A673 (cell line): ENCODE measurements around the gene MAPK8. TPM values are rescaled to one million over a fixed set of nuclear protein-coding genes. Genes with fewer than 3 reads are reported as not detected.
A peak's percentile ranks its signal among the peaks of the same experiment; 100 is the strongest.

Source experiments
- BruUV-seq: library from RNA; stranded (reverse); fragments of 400-500 nt; replicated peaks from 2 replicates; lab custom pipeline; 2021; lab: Mats Ljungman, UMichigan
- CTCF ChIA-PET: fragments of 300-600 bp; sonication (Branson Sonifier 250); formaldehyde crosslinking; loops from one replicate; lab custom pipeline; 2022; ENCODE audit warnings: antibody characterized with exemption; lab: Charles Lee
- POLR2A ChIA-PET: fragments of 300-600 bp; sonication (Branson Sonifier 250); formaldehyde crosslinking; loops from one replicate; lab custom pipeline; 2022; ENCODE audit warnings: antibody characterized with exemption; ENCODE audit not compliant: low non-redundant PET; lab: Charles Lee
- DNase-seq: peaks from one replicate; pipeline ENCODE4 v3.0.0-alpha.2; 2015; ENCODE audit warnings: low spot score
- H3K27ac ChIP-seq: fragments of 200-600 bp; sonication (generic); 2 replicates; pipeline ENCODE4 v1.5.1; 2016; ENCODE audit warnings: mixed run types, low read depth, mild to moderate bottlenecking, mixed read lengths, antibody characterized with exemption, low read length; ENCODE audit not compliant: poor library complexity, severe bottlenecking
- H3K27me3 ChIP-seq: fragments of 200-600 bp; sonication (generic); replicated peaks from 2 replicates; pipeline ENCODE4 v1.6.1; 2017; ENCODE audit warnings: mixed run types, low read depth, mild to moderate bottlenecking, mixed read lengths, antibody characterized with exemption, low read length; ENCODE audit not compliant: insufficient read depth, poor library complexity
- H3K36me3 ChIP-seq: fragments of 200-600 bp; sonication (generic); 2 replicates; pipeline ENCODE4 v1.6.1; 2016; ENCODE audit warnings: mixed run types, mild to moderate bottlenecking, mixed read lengths, antibody characterized with exemption, low read length; ENCODE audit not compliant: insufficient read depth, poor library complexity, severe bottlenecking
- H3K4me1 ChIP-seq: fragments of 200-600 bp; sonication (generic); 2 replicates; pipeline ENCODE4 v1.6.1; 2017; ENCODE audit warnings: mixed run types, mild to moderate bottlenecking, mixed read lengths, antibody characterized with exemption, low read length; ENCODE audit not compliant: insufficient read depth, poor library complexity, severe bottlenecking
- H3K4me3 ChIP-seq: fragments of 200-600 bp; sonication (generic); 2 replicates; pipeline ENCODE4 v1.5.1; 2016; ENCODE audit warnings: low read depth, mixed run types, mild to moderate bottlenecking, mixed read lengths, low read length; ENCODE audit not compliant: poor library complexity, severe bottlenecking
- H3K9me3 ChIP-seq: fragments of 200-600 bp; sonication (generic); 2 replicates; pipeline ENCODE4 v1.6.1; 2016; ENCODE audit warnings: mixed run types, low read depth, mild to moderate bottlenecking, mixed read lengths, antibody characterized with exemption, low read length; ENCODE audit not compliant: poor library complexity, severe bottlenecking
- CTCF ChIP-seq: fragments of 300-800, 200-600 bp; sonication (generic); conservative IDR thresholded peaks from 2 replicates; pipeline ENCODE4 v1.5.1; 2017; ENCODE audit warnings: low read depth, mild to moderate bottlenecking, antibody characterized with exemption, low read length, moderate library complexity, mixed read lengths
- EZH2 ChIP-seq: fragments of 200-600 bp; sonication (generic); IDR thresholded peaks from 2 replicates; pipeline ENCODE4 v1.6.1; 2017; ENCODE audit warnings: borderline replicate concordance, low read depth, mild to moderate bottlenecking, mixed read lengths, antibody characterized with exemption, low read length; ENCODE audit not compliant: poor library complexity, severe bottlenecking
- intact Hi-C: fragments of 100-400 bp; cut with micrococcal nuclease; formaldehyde crosslinking; loops from one replicate; pipeline ENCODE4 v1.10.0; 2022; ENCODE audit not compliant: unreplicated experiment
- total RNA-seq: library from RNA; stranded (reverse); gene quantifications from 2 replicates; pipeline ENCODE4 v1.2.3, GENCODE V29; 2021

The MAPK8 gene
- total RNA-seq, 1 experiment from 2014 or later = 52.0 TPM

DNA sequence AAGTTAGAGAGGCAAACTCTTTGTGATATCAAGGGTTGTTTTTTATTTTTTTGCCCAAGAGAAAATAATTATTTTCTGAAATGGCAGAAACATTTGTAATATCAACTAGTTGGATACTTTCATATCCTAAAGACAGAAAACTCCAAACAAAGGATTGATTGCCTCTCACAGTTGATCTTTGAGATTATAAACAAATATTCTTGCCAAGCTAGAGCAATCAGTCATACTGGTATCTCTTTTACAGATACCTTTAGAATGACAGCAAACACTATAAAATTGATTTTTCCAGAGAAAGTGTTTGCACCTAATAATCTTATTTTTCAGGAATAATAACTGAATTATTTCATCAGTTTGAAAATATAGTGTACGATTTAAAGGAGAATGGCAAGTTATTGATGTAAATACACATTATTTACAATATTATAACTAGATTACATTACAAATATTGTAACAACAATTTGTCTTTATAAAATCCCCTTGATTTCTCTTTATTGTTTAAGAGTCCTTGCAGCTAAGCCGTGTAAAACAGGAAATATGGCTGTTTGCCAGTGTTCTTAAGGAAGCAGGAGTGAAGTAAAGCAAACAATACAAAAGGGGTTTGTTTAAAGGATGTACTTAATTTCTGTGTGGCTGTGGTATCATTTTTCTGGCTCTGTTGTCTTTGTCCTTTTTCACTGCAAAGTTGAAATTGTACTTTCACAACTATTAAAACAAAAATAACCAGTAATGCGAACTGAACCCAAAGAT, 58.4 kb downstream of the MAPK8 start:
- POLR2A ChIA-PET = no interaction called here
- DNase-seq = peak; percentile 83
- Histone ChIP-seq H3K27me3 (no peaks in the 10 kb centered on the region), H3K36me3 (no peaks in the 10 kb centered on the region), H3K4me3 (peak overlapping the region; percentile 18), H3K9me3 (no peaks in the 10 kb centered on the region), H3K27ac (peak overlapping the region; percentile 35), H3K4me1 (peaks cover 31% of the 10 kb centered on the region)
- intact Hi-C loops = loop anchor here (5.0 to 10.0 kb wide), 2 partner anchors 800 to 1157 kb away; no protein-coding TSS in a partner anchor
- BruUV-seq = no TSS peak
- TF ChIP-seq CTCF (no peak), EZH2 (no peak)
- CTCF ChIA-PET = interaction anchor here (1.8 to 1.9 kb wide), 2 partner anchors 292 to 293 kb away, joined by 6 to 7 read pairs; no protein-coding TSS in a partner anchor

DNA sequence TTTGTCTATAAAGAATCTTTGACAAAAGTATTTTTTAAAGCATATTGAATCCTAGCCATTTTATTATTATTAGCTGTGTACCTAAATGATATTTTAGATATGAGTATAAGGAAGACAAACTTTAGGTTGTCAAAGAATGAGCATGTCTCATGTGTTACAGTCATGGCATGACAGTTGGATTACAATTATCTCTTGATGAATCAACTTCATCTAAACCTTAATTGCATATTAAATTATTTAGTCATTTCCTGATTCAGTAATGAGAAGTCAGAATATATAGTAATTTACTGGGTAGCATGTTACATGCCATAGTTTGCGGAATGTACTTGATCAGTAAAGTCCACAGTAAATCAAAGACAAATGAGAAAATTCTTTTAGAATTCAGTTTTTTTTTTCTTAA, 59.2 kb downstream of the MAPK8 start:
- CTCF ChIA-PET = interaction anchor here (1.1 kb wide), 1 partner anchor 293 kb away, joined by 3 read pairs; no protein-coding TSS in a partner anchor
- POLR2A ChIA-PET = no interaction called here
- Histone ChIP-seq H3K36me3 (no peaks in the 10 kb centered on the region), H3K27me3 (no peaks in the 10 kb centered on the region), H3K9me3 (no peaks in the 10 kb centered on the region), H3K27ac (peak overlapping the region; percentile 35), H3K4me3 (no peak overlapping the region), H3K4me1 (peaks cover 31% of the 10 kb centered on the region)
- intact Hi-C loops = loop anchor here (10.0 kb wide), 1 partner anchor 799 kb away; no protein-coding TSS in a partner anchor
- no TSS peak for BruUV-seq
- DNase-seq = peak; percentile 27
- no peak for TF ChIP-seq CTCF
- TF ChIP-seq EZH2 = no peak

DNA sequence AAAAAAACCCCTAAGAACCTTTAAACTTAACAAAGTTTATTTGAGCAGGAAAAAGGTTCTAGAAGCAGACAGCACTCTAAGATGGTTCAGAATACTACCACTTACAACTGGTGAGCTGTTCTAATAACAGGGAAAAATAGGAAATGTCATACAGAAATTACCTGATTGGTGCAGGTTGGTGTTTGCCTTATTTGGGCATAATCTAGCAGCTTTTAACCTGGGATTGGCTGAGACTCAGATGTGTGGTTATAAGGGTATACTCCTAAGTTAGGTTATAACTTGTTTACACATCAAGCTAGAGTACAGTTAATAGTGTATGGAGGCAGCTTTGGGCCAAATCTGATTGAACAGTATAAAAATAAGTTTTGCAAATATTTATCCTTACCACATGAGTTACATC, 59.8 kb downstream of the MAPK8 start:
- no peaks in the 10 kb centered on the region for H3K9me3 ChIP-seq
- intact Hi-C loops = loop anchor here (10.0 kb wide), 1 partner anchor 799 kb away; no protein-coding TSS in a partner anchor
- peaks cover 31% of the 10 kb centered on the region for H3K4me1 ChIP-seq
- BruUV-seq = no TSS peak
- no peak overlapping the region for H3K4me3 ChIP-seq
- no peaks in the 10 kb centered on the region for H3K27me3 ChIP-seq
- POLR2A ChIA-PET = no interaction called here
- no peaks in the 10 kb centered on the region for H3K36me3 ChIP-seq
- H3K27ac ChIP-seq = no peak overlapping the region
- no peak for DNase-seq
- CTCF ChIA-PET = interaction anchor here (1.1 kb wide), 1 partner anchor 292 kb away, joined by 3 read pairs; no protein-coding TSS in a partner anchor
- no peak for TF ChIP-seq CTCF
- no peak for TF ChIP-seq EZH2
